HEK293 (cell line): ENCODE data around the gene ABHD12.

Experiments used
- CTCF ChIP-seq: fragments of 450-650 bp; formaldehyde crosslinking; IDR thresholded peaks from 2 replicates; pipeline ENCODE4 v1.5.1; 2016; ENCODE audit warnings: missing biosample characterization, missing genetic modification characterization
- TCF7L2 ChIP-seq: IDR thresholded peaks from 2 replicates; pipeline ENCODE4 v1.6.1; 2011; ENCODE audit warnings: low read depth, mild to moderate bottlenecking, inconsistent platforms, low read length, moderate library complexity, borderline replicate concordance
- TRIM28 ChIP-seq: IDR thresholded peaks from 2 replicates; pipeline ENCODE4 v1.6.1; 2011; ENCODE audit warnings: low read length, control low read depth, borderline replicate concordance
- ZBTB21 ChIP-seq: fragments of 450-650 bp; formaldehyde crosslinking; IDR thresholded peaks from 2 replicates; pipeline ENCODE4 v1.5.1; 2017; ENCODE audit warnings: missing biosample characterization, missing genetic modification characterization
- ZBTB49 ChIP-seq: fragments of 450-650 bp; formaldehyde crosslinking; IDR thresholded peaks from 2 replicates; pipeline ENCODE4 v1.5.1; 2016; ENCODE audit warnings: missing biosample characterization, missing genetic modification characterization, low read depth
- ZNF138 ChIP-seq: fragments of 450-650 bp; formaldehyde crosslinking; IDR thresholded peaks from 2 replicates; pipeline ENCODE4 v1.5.1; 2016; ENCODE audit warnings: missing biosample characterization, missing genetic modification characterization, borderline replicate concordance
- ZNF146 ChIP-seq: fragments of 450-650 bp; formaldehyde crosslinking; IDR thresholded peaks from 2 replicates; pipeline ENCODE4 v1.5.1; 2016; ENCODE audit warnings: missing biosample characterization, missing genetic modification characterization
- ZNF148 ChIP-seq: fragments of 450-650 bp; formaldehyde crosslinking; IDR thresholded peaks from 2 replicates; pipeline ENCODE4 v1.5.0; 2017; ENCODE audit warnings: missing biosample characterization, missing genetic modification characterization, borderline replicate concordance
- ZNF626 ChIP-seq: fragments of 450-650 bp; sonication (Bioruptor Pico); formaldehyde crosslinking; IDR thresholded peaks from 2 replicates; pipeline ENCODE4 v1.5.1; 2018; ENCODE audit warnings: missing biosample characterization, missing genetic modification characterization, inconsistent platforms

DNA sequence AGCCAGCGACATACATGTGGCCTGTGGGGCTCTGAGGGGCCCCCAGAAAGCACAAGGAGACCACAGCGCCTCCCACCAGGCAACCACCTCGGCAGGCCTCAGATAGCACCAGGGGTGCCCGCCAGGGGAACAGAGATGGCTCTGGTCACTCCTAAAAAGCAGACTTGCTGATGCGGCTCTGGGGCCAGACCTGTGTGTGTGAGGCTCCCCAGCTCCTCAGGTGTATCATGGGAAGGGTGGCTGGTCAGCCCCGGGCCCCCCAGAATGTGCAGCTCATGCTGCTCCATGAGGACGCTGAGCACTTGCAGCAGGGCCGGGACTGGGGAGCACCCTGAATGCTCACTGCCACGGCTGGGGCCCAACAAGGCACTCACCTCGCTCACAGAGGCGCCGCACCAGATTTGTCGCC, 82.5 kb downstream of the ABHD12 start:
- no peak for TF ChIP-seq CTCF (tag by site-specific recombination)
- TF ChIP-seq ZNF146 (tag by site-specific recombination), result no peak
- no peak for TF ChIP-seq TCF7L2
- TF ChIP-seq ZBTB21 (tag by site-specific recombination), result no peak
- no peak for TF ChIP-seq TRIM28
- TF ChIP-seq ZNF148 (tag by site-specific recombination), result no peak
- TF ChIP-seq ZBTB49 (tag by site-specific recombination), result no peak
- TF ChIP-seq ZNF626, result no peak
- no peak for TF ChIP-seq ZNF138 (tag by site-specific recombination)
